ENCODE measurements around the gene PUS1.
A peak's percentile ranks its signal among the peaks of the same experiment; 100 is the strongest.
"Not testable (repeated sequence)": the region's sequence is repeated elsewhere in the genome, so short reads cannot be mapped to it uniquely, and the experiment has no call there.

The PUS1 gene

GRCh38 chr12:131928711-131929580, at the start of gene PUS1:
Gene PUS1 (plus strand): TSS chr12:131929276. CDS start chr12:131929723, 447 bp downstream.
- DNase-seq = peak; percentile 95

GRCh38 chr12:131882804-131883520, 46.1 kb upstream of the PUS1 start:
- DNase-seq = no peak

- no peak for DNase-seq
Observed at GRCh38 chr12:131883521-131883900, 45.6 kb upstream of the PUS1 start.

- not testable (repeated sequence) for DNase-seq
Observed at GRCh38 chr12:131885076-131885475, 44.0 kb upstream of the PUS1 start.

GRCh38 chr12:131885543-131886057, 43.5 kb upstream of the PUS1 start:
- DNase-seq = no peak

- DNase-seq = not testable (repeated sequence)
Observed at GRCh38 chr12:131891722-131892121, 37.4 kb upstream of the PUS1 start.

GRCh38 chr12:131892711-131893604, 36.1 kb upstream of the PUS1 start:
- no peak for DNase-seq

GRCh38 chr12:131893605-131894312, 35.3 kb upstream of the PUS1 start:
- DNase-seq = no peak

- peak; percentile 93 for DNase-seq
Observed at GRCh38 chr12:131894313-131894860, 34.7 kb upstream of the PUS1 start, which contains the start of gene ULK1. Gene ULK1 (plus strand): TSS chr12:131894622. CDS start chr12:131895002, 380 bp downstream.

- DNase-seq = peak; percentile 44
Observed at GRCh38 chr12:131894981-131895639, 34.0 kb upstream of the PUS1 start.

GRCh38 chr12:131895640-131896079, 33.4 kb upstream of the PUS1 start:
- DNase-seq = no peak

GRCh38 chr12:131896080-131896810, 32.8 kb upstream of the PUS1 start:
- peak; percentile 86 for DNase-seq

- DNase-seq = peak; percentile 83
Observed at GRCh38 chr12:131896811-131897270, 32.2 kb upstream of the PUS1 start.

- DNase-seq = no peak
Observed at GRCh38 chr12:131897276-131897675, 31.8 kb upstream of the PUS1 start.

GRCh38 chr12:131897875-131898274, 31.2 kb upstream of the PUS1 start:
- DNase-seq = no peak

- no peak for DNase-seq
Observed at GRCh38 chr12:131900397-131900796, 28.7 kb upstream of the PUS1 start.

- no peak for DNase-seq
Observed at GRCh38 chr12:131901431-131902331, 27.4 kb upstream of the PUS1 start.

GRCh38 chr12:131902332-131903241, 26.5 kb upstream of the PUS1 start:
- DNase-seq = no peak
